ENCODE measurements around the gene PLA2G6. TPM values are rescaled to one million over a fixed set of nuclear protein-coding genes. Genes with fewer than 3 reads are reported as not detected.

The PLA2G6 gene
- total RNA-seq, 1 experiment from 2014 or later = 39.8 TPM

DNA sequence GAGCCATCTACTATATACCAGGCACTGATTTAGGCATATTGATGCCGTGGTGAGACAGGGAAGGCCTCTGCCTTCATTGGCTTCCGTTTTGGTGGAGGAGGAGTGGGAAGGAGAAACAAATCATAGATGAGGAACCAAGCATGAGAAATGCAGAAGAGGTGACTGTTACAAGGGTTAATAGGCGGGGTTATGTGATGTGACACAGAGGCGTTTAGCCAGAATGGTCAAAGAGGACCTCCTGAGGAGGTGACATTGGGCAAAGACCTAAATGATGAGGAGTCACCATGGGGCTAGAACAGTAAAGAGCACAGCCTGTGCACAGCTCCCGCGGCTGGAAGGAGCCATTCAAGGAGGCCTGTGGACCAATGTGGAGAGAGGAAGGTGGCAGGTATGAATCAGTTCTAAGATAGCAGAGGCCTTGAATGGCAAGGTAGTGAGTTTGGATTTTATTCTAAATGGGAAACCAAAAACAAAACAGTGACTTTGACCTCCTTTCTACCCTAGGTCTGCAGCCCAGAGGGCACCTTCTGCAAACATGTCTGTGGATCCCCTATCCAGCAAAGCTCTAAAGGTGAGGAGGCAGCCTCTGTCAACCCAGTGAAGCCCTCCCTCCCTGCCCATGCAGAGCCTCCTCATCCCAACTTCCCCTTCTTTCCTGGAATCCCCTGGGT is 31.8 kb upstream of the PLA2G6 start:
- H3K4me3 ChIP-seq = no peak overlapping the region
- H4K20me1 ChIP-seq (ENCODE audit: insufficient read depth) = peaks cover 54% of the 10 kb centered on the region
- no peaks in the 10 kb centered on the region for H3K9me2 ChIP-seq (ENCODE audit: insufficient read depth)
- peaks cover 65% of the 10 kb centered on the region for H3F3A ChIP-seq (ENCODE audit: insufficient read depth, low read depth)
- no peak for TF ChIP-seq EZH2 (IDR thresholded peaks at IDR 0.05; ENCODE audit: low read depth)
- TF ChIP-seq, protein P1, sequence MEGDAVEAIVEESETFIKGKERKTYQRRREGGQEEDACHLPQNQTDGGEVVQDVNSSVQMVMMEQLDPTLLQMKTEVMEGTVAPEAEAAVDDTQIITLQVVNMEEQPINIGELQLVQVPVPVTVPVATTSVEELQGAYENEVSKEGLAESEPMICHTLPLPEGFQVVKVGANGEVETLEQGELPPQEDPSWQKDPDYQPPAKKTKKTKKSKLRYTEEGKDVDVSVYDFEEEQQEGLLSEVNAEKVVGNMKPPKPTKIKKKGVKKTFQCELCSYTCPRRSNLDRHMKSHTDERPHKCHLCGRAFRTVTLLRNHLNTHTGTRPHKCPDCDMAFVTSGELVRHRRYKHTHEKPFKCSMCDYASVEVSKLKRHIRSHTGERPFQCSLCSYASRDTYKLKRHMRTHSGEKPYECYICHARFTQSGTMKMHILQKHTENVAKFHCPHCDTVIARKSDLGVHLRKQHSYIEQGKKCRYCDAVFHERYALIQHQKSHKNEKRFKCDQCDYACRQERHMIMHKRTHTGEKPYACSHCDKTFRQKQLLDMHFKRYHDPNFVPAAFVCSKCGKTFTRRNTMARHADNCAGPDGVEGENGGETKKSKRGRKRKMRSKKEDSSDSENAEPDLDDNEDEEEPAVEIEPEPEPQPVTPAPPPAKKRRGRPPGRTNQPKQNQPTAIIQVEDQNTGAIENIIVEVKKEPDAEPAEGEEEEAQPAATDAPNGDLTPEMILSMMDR (conservative IDR thresholded peaks at IDR 0.05) = no peak
- H3K27me3 ChIP-seq (ENCODE audit: insufficient read depth, low read depth) = no peaks in the 10 kb centered on the region
- H2AFZ ChIP-seq = no peak overlapping the region
- H3K4me1 ChIP-seq (replicated peaks; ENCODE audit: insufficient read depth) = peaks cover 28% of the 10 kb centered on the region
- no TSS peak for BruUV-seq (replicated peaks)
- intact Hi-C loops (cut with micrococcal nuclease; ENCODE audit: unreplicated experiment) = no loop called here
- POLR2A ChIA-PET (ENCODE audit: unreplicated experiment) = no interaction called here
- peaks cover 14% of the 10 kb centered on the region; the same call in 1 of the 2 replicates for H3K36me3 ChIP-seq (ENCODE audit: low read depth)
- CTCF ChIA-PET = no interaction called here
- peaks cover 49% of the 10 kb centered on the region for H3K79me2 ChIP-seq (ENCODE audit: low read depth)
- DNase-seq = no peak
- H3K9me3 ChIP-seq (ENCODE audit: insufficient read depth, low read depth) = no peaks in the 10 kb centered on the region
- H3K4me2 ChIP-seq = no peak overlapping the region
- no peak overlapping the region for H3K27ac ChIP-seq

DNA sequence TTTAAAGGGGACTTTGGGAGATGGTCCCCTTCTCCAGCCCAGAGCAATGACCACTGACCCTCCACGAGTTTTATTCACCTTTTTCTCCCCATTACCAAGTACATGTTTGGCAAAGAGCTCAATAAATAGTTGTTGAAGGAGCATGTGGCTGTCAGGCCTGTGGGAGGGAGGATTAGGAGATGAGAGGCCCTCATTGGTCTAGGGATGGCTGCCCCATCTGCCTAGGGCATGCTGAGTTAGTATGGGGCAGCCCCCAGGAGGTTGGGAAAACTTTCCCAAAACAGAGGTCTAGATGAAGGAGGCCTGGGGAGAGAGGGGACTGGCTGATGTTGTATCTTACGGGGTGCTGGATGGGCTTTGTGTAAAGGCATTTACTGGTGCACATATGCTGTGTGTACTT is 30.8 kb upstream of the PLA2G6 start:
- H3K9me3 ChIP-seq (ENCODE audit: insufficient read depth, low read depth) = no peaks in the 10 kb centered on the region
- peaks cover 64% of the 10 kb centered on the region for H4K20me1 ChIP-seq (ENCODE audit: insufficient read depth)
- intact Hi-C loops (cut with micrococcal nuclease; ENCODE audit: unreplicated experiment) = no loop called here
- no peak for DNase-seq
- H3K79me2 ChIP-seq (ENCODE audit: low read depth) = peaks cover 59% of the 10 kb centered on the region
- POLR2A ChIA-PET (ENCODE audit: unreplicated experiment) = no interaction called here
- TF ChIP-seq, protein P1 (conservative IDR thresholded peaks at IDR 0.05) = no peak
- TF ChIP-seq EZH2 (IDR thresholded peaks at IDR 0.05; ENCODE audit: low read depth) = no peak
- H3K27me3 ChIP-seq (ENCODE audit: insufficient read depth, low read depth) = no peaks in the 10 kb centered on the region
- peaks cover 18% of the 10 kb centered on the region for H3K4me1 ChIP-seq (replicated peaks; ENCODE audit: insufficient read depth)
- H3K36me3 ChIP-seq (ENCODE audit: low read depth) = peaks cover 21% of the 10 kb centered on the region; the same call in 1 of the 2 replicates
- H3K9me2 ChIP-seq (ENCODE audit: insufficient read depth) = no peaks in the 10 kb centered on the region
- H3F3A ChIP-seq (ENCODE audit: insufficient read depth, low read depth) = peaks cover 57% of the 10 kb centered on the region
- BruUV-seq (replicated peaks) = no TSS peak
- H3K27ac ChIP-seq = no peak overlapping the region
- CTCF ChIA-PET = no interaction called here
- H3K4me2 ChIP-seq = no peak overlapping the region
- H3K4me3 ChIP-seq = no peak overlapping the region
- no peak overlapping the region for H2AFZ ChIP-seq

DNA sequence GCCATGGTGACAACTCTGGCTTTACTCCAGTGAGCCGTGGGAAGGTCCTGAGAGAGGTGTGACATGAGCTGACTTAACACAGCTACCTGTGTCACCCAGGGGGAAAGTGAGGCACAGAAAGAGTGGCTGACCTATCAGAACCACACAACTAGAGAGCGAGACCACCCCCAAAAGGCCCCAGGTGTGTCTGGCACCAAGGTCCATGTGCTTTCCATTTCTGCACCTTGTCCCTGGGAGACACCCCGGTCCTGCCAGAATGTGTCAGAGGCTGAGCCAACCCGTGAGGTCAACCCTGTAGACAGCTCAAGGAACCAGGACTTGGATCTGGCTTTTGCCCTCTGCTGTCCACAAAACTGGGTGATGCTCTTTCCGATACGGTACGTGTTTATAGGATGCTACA is 29.9 kb upstream of the PLA2G6 start:
- BruUV-seq (replicated peaks) = no TSS peak

More for the DNA sequence above, 29.9 kb upstream of the PLA2G6 start:
- peaks cover 18% of the 10 kb centered on the region for H3K4me1 ChIP-seq (replicated peaks; ENCODE audit: insufficient read depth)
- H3K9me3 ChIP-seq (ENCODE audit: insufficient read depth, low read depth) = no peaks in the 10 kb centered on the region
- no peak overlapping the region for H3K27ac ChIP-seq
- H3F3A ChIP-seq (ENCODE audit: insufficient read depth, low read depth) = peaks cover 55% of the 10 kb centered on the region
- peaks cover 68% of the 10 kb centered on the region for H4K20me1 ChIP-seq (ENCODE audit: insufficient read depth)
- DNase-seq = no peak
- H3K4me2 ChIP-seq = no peak overlapping the region
- ChIA-PET POLR2A (ENCODE audit: unreplicated experiment) (no interaction called here), CTCF (no interaction called here)
- peaks cover 67% of the 10 kb centered on the region for H3K79me2 ChIP-seq (ENCODE audit: low read depth)
- no peaks in the 10 kb centered on the region for H3K9me2 ChIP-seq (ENCODE audit: insufficient read depth)
- TF ChIP-seq, protein P1 (conservative IDR thresholded peaks at IDR 0.05) = no peak
- TF ChIP-seq EZH2 (IDR thresholded peaks at IDR 0.05; ENCODE audit: low read depth) = no peak
- H3K27me3 ChIP-seq (ENCODE audit: insufficient read depth, low read depth) = no peaks in the 10 kb centered on the region
- H3K4me3 ChIP-seq = no peak overlapping the region
- intact Hi-C loops (cut with micrococcal nuclease; ENCODE audit: unreplicated experiment) = no loop called here
- H2AFZ ChIP-seq = no peak overlapping the region
- peaks cover 18% of the 10 kb centered on the region; the same call in 1 of the 2 replicates for H3K36me3 ChIP-seq (ENCODE audit: low read depth)
